ENCODE results near the gene KIN. TPM values are rescaled to one million over a fixed set of nuclear protein-coding genes. Genes with fewer than 3 reads are reported as not detected.

KIN gene
- total RNA-seq, 1 donor from 2014 or later, result 7.5 TPM

DNA sequence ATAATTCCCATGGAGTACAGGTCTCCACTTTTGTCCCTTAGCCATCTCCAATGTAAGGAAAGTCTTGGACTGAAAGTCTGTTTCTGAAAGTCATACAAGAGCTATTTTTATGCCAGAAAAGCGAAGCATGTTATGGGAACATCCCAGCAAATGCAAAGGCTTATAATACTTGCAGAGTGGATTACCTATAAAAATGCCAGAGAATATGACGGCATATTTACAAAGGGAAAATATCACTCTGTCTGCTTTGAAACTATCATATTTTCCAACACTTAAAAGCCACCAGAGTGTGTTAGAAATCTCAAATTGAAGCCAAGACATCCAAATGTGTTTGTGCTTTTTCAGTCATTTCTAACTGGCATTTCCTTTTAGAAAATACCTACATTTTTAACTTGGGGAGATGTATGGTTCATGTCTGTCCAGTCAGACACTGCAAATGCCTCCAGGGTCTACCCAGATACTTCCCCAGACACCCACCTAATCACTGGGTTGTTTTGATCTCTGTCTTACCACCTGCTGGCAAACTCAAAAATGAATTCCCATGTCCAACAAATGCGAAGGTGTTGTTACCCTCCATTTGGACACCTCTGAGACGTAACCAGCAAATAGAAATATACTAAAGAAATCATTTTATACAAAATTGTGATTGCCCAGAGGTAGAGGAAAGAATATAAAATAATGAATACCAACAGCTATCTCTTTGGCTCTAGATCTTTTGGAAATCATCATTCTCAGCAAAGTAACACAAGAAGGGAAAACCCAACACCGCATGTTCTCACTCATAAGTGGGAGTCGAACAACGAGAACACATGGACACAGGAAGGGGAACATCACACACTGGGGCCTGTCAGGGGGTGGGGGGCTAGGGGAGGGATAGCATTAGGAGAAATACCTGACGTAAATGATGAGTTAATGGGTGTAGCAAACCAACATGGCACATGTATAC is 83.4 kb downstream of the KIN start:
- DNase-seq (ENCODE audit: missing footprints) (no peak), ATAC-seq (no peak)
- intact Hi-C loops (cut with DNase I), result no loop called here

DNA sequence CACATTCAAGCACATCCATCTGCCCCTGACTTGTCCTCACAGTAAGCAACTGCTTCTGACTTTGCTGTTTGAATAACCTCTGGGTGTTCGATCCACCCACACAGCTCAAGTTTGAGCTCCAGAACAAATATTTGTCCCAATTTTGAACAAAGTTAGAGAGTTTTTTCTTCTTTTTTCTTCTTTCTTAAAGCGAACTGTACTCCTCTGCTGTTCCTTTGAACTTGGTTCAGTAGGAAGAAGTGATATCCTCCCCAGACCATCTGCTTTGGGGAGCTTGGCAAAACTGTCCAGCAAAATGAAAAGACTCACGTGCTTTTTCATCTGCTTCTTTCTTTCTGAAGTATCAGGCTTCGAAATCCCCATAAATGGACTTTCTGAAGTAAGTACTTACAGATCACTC is 84.7 kb downstream of the KIN start, which contains the start of gene ITIH2:
Gene ITIH2, plus strand, starts transcription at position 177 of the 400 bp plus-strand sequence. Its CDS starts 119 bp downstream, at position 296.
- intact Hi-C loops (cut with DNase I), result no loop called here
- DNase-seq (ENCODE audit: missing footprints) (no peak), ATAC-seq (no peak)

DNA sequence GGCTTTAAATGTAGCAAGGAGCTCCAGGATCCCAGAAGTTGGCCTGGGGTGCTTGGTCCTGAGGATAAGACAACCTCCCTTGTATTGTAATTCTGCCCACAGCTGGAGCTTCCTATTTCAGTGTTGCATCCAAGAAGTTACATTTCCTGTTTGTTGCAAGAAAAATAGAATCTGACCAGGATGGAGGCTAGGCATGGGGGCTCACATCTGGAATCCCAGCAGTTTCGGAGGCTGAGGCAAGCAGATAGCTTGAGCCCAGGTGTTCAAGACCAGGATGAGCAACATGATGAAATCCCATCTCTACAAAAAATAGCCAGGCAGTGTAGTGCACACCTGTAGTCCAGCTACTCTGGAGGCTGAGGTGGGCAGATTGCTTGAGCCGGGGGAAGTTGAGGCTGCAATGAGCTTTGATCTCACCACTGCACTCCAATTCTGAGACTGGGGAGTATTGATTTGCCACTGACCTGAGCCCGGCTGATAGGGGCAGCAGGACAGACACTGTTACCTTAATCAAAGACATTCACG is 85.4 kb downstream of the KIN start:
- intact Hi-C loops (cut with DNase I), result no loop called here
- DNase-seq (ENCODE audit: missing footprints) (no peak), ATAC-seq (no peak)

DNA sequence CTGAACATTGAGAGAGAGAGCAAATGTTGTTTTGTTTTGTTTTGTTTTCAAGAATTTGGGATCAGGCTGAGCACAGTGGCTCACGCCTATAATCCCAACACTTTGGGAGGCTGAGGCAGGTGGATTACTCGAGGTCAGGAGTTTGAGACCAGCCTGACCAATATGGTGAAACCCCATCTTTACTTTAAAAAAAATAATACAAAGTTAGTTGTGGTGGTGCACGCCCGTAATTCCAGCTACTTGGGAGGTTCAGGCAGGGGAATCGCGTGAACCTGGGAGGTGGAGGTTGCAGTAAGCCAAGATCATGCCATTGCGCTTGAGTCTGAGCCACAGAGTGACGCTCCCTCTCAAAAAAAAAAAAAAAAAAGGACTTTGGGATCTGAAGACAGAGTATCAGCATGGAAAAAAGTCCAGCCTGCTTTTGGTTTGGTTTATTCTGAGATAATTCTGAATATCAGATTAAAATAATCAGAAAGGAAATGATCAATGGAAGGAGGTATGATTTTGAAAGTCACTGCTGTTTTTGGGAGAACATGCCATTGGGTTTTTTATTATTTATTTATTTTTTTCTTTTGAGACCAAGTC is 86.5 kb downstream of the KIN start:
- ATAC-seq (no peak), DNase-seq (ENCODE audit: missing footprints) (no peak)
- intact Hi-C loops (cut with DNase I), result no loop called here

Other genes starting within 250 kb of the KIN start
- gene ITIH5, start 121.0 kb downstream of the KIN start, total RNA-seq, result 10.3 TPM
- not detected for gene ITIH2, start 84.7 kb downstream of the KIN start, total RNA-seq
- 804 TPM for gene ATP5F1C, start 184 bp upstream of the KIN start, total RNA-seq
- gene TAF3, start 30.5 kb upstream of the KIN start, total RNA-seq, result 11.8 TPM